DMS153 (cell line): ENCODE measurements around the gene SERPINB10.
"Not testable (repeated sequence)": the region's sequence is repeated elsewhere in the genome, so short reads cannot be mapped to it uniquely, and the experiment has no call there.

ENCODE experiments used
- DNase-seq: peaks from one replicate; lab custom pipeline; 2025; lab: John Stamatoyannopoulos, UW

The SERPINB10 gene

GRCh38 chr18:63892566-63892965 lies 15.2 kb upstream of the SERPINB10 start:
- DNase-seq, result no peak

- DNase-seq, result no peak
Observed at GRCh38 chr18:63894106-63894772, 13.5 kb upstream of the SERPINB10 start.

GRCh38 chr18:63895190-63895589 lies 12.6 kb upstream of the SERPINB10 start:
- DNase-seq, result no peak

- DNase-seq, result no peak
Observed at GRCh38 chr18:63897072-63897471, 10.7 kb upstream of the SERPINB10 start.

- DNase-seq, result no peak
Observed at GRCh38 chr18:63899206-63899605, 8.6 kb upstream of the SERPINB10 start.

GRCh38 chr18:63903851-63904570 lies 3.7 kb upstream of the SERPINB10 start:
- no peak for DNase-seq

GRCh38 chr18:63904694-63905093 lies 3.1 kb upstream of the SERPINB10 start:
- DNase-seq, result no peak

GRCh38 chr18:63905361-63905760 lies 2.4 kb upstream of the SERPINB10 start:
- no peak for DNase-seq

GRCh38 chr18:63906056-63906455 lies 1.7 kb upstream of the SERPINB10 start:
- DNase-seq, result no peak

GRCh38 chr18:63908858-63909257 lies 1.1 kb downstream of the SERPINB10 start:
- no peak for DNase-seq

GRCh38 chr18:63909870-63910269 lies 2.1 kb downstream of the SERPINB10 start:
- no peak for DNase-seq

GRCh38 chr18:63917817-63918216 lies 10.1 kb downstream of the SERPINB10 start:
- no peak for DNase-seq

- DNase-seq, result no peak
Observed at GRCh38 chr18:63922049-63922448, 14.3 kb downstream of the SERPINB10 start.

GRCh38 chr18:63924551-63924950 lies 16.8 kb downstream of the SERPINB10 start:
- no peak for DNase-seq

GRCh38 chr18:63928331-63928730 lies 20.6 kb downstream of the SERPINB10 start:
- no peak for DNase-seq

GRCh38 chr18:63929369-63929768 lies 21.6 kb downstream of the SERPINB10 start:
- not testable (repeated sequence) for DNase-seq

GRCh38 chr18:63930773-63931354 lies 23.1 kb downstream of the SERPINB10 start:
- no peak for DNase-seq

- peak; percentile 78 for DNase-seq
Observed at GRCh38 chr18:63936156-63936931, 28.6 kb downstream of the SERPINB10 start.

- no peak for DNase-seq
Observed at GRCh38 chr18:63936932-63937393, 29.2 kb downstream of the SERPINB10 start.

GRCh38 chr18:63940008-63940407 lies 32.2 kb downstream of the SERPINB10 start:
- no peak for DNase-seq

- DNase-seq, result not testable (repeated sequence)
Observed at GRCh38 chr18:63940543-63941050, 32.8 kb downstream of the SERPINB10 start.
